Measurements from ENCODE around the gene S100A5.

- TF ChIP-seq EGR1 (IDR thresholded peaks at IDR 0.05; ENCODE audit: borderline replicate concordance, low read depth, low read length) (no peak), EP300 (IDR thresholded peaks at IDR 0.05; ENCODE audit: borderline replicate concordance in 1 of 2, low read depth in 2 of 2, low read length in 2 of 2) (no peak), POLR2A (IDR thresholded peaks at IDR 0.05; ENCODE audit: control extremely low read depth in 1 of 2, low read depth in 2 of 2, low read length in 2 of 2) (no peak)
These were observed 31.0 kb upstream of the S100A5 start for GRCh38 chr1:153571706-153572105.

All from H1 (cell line).